ENCODE data around the gene SWI5.
"Not testable (repeated sequence)": the region's sequence is repeated elsewhere in the genome, so short reads cannot be mapped to it uniquely, and the experiment has no call there.

The SWI5 gene

GRCh38 chr9:128276008-128276573 lies at the start of gene SWI5:
SWI5 (plus strand) TSS chr9:128276276.
- in situ Hi-C loops (cut with MboI; ENCODE audit: low sequenced_read_pairs) = no loop called here

GRCh38 chr9:128226412-128226801 lies 49.7 kb upstream of the SWI5 start:
- in situ Hi-C loops (cut with MboI; ENCODE audit: low sequenced_read_pairs) = no loop called here

- in situ Hi-C loops (cut with MboI; ENCODE audit: low sequenced_read_pairs) = not testable (repeated sequence)
These were observed 45.2 kb upstream of the SWI5 start for GRCh38 chr9:128230897-128231296.

- in situ Hi-C loops (cut with MboI; ENCODE audit: low sequenced_read_pairs) = no loop called here
These were observed 44.2 kb upstream of the SWI5 start for GRCh38 chr9:128231638-128232527.

GRCh38 chr9:128232528-128233428 lies 43.3 kb upstream of the SWI5 start:
- in situ Hi-C loops (cut with MboI; ENCODE audit: low sequenced_read_pairs) = no loop called here

GRCh38 chr9:128233817-128234406 lies 42.2 kb upstream of the SWI5 start:
- in situ Hi-C loops (cut with MboI; ENCODE audit: low sequenced_read_pairs) = no loop called here

GRCh38 chr9:128242124-128242523 lies 34.0 kb upstream of the SWI5 start:
- in situ Hi-C loops (cut with MboI; ENCODE audit: low sequenced_read_pairs) = no loop called here

- in situ Hi-C loops (cut with MboI; ENCODE audit: low sequenced_read_pairs) = no loop called here
These were observed 33.3 kb upstream of the SWI5 start for GRCh38 chr9:128242828-128243214.

- in situ Hi-C loops (cut with MboI; ENCODE audit: low sequenced_read_pairs) = no loop called here
These were observed 32.7 kb upstream of the SWI5 start for GRCh38 chr9:128243215-128244018.

- in situ Hi-C loops (cut with MboI; ENCODE audit: low sequenced_read_pairs) = no loop called here
These were observed 31.8 kb upstream of the SWI5 start for GRCh38 chr9:128244091-128244836.

- in situ Hi-C loops (cut with MboI; ENCODE audit: low sequenced_read_pairs) = no loop called here
These were observed 31.2 kb upstream of the SWI5 start for GRCh38 chr9:128244837-128245231.

GRCh38 chr9:128245421-128246151 lies 30.5 kb upstream of the SWI5 start:
- in situ Hi-C loops (cut with MboI; ENCODE audit: low sequenced_read_pairs) = no loop called here

GRCh38 chr9:128246471-128246870 lies 29.6 kb upstream of the SWI5 start:
- in situ Hi-C loops (cut with MboI; ENCODE audit: low sequenced_read_pairs) = no loop called here

GRCh38 chr9:128247226-128247803 lies 28.8 kb upstream of the SWI5 start:
- in situ Hi-C loops (cut with MboI; ENCODE audit: low sequenced_read_pairs) = no loop called here

GRCh38 chr9:128249558-128249907 lies 26.5 kb upstream of the SWI5 start:
- in situ Hi-C loops (cut with MboI; ENCODE audit: low sequenced_read_pairs) = no loop called here

- in situ Hi-C loops (cut with MboI; ENCODE audit: low sequenced_read_pairs) = no loop called here
These were observed 25.9 kb upstream of the SWI5 start for GRCh38 chr9:128249908-128250838.

Data from hTERT RPE-1 (cell line).